ENCODE measurements around the gene ZNF595. TPM values are rescaled to one million over a fixed set of nuclear protein-coding genes. Genes with fewer than 3 reads are reported as not detected.
A peak's percentile ranks its signal among the peaks of the same experiment; 100 is the strongest.
"Not testable (repeated sequence)": the region's sequence is repeated elsewhere in the genome, so short reads cannot be mapped to it uniquely, and the experiment has no call there.

The ZNF595 gene
- total RNA-seq (2014; rRNA removed; shearing (Covaris generic)) (1.8 and 1.9 TPM in 2 replicates), total RNA-seq (2022) (1.6 and 1.8 TPM in 2 replicates), Bru-seq, nascent RNA (percentile 28 among the genes with signal in this experiment), BruChase-seq, experiment 1, labeled RNA remaining after a 6-hour chase (percentile 20 among the genes with signal in this experiment), BruChase-seq, experiment 2, labeled RNA remaining after a 2-hour chase (percentile 30 among the genes with signal in this experiment)
- long read RNA-seq = 0 reads

GRCh38 chr4:52804-53479, at the start of gene ZNF595:
Gene ZNF595 (plus strand): TSS chr4:53321. CDS start chr4:53489, 168 bp downstream.
- H3K4me2 ChIP-seq (ENCODE audit: low read length); H3K36me3 ChIP-seq (ENCODE audit: insufficient read depth, low read length); H3K4me3 ChIP-seq (ENCODE audit: low read depth, low read length, poor library complexity, severe bottlenecking); H3K79me2 ChIP-seq (ENCODE audit: insufficient read depth, low read depth, low read length); H4K20me1 ChIP-seq (ENCODE audit: insufficient read depth, low read length); H3K9me2 ChIP-seq (ENCODE audit: insufficient read depth, low read length); H3K27ac ChIP-seq (ENCODE audit: low read depth, low read length, poor library complexity, severe bottlenecking); DNase-seq (ENCODE audit: low spot score); H3K9me3 ChIP-seq (ENCODE audit: low read length); H2AFZ ChIP-seq (ENCODE audit: low read length); BruUV-seq (replicated peaks); intact Hi-C loops (cut with micrococcal nuclease; ENCODE audit: unreplicated experiment): not testable (repeated sequence)
- H3K4me1 ChIP-seq (ENCODE audit: insufficient read depth, low read length, poor library complexity, severe bottlenecking) = peaks cover 19% of the 10 kb centered on the region
- ChIA-PET CTCF (ENCODE audit: unreplicated experiment) (interaction anchor here (0.9 kb wide), 1 partner anchor 16 kb away, joined by 3 read pairs; no protein-coding TSS in a partner anchor), POLR2A (interaction anchor here (0.8 to 15.6 kb wide), 5 partner anchors 7 to 15 kb away, joined by 3 to 359 read pairs (median 29); no protein-coding TSS in a partner anchor)

GRCh38 chr4:9937-10870, 42.9 kb upstream of the ZNF595 start:
- BruUV-seq (replicated peaks); H3K27ac ChIP-seq (ENCODE audit: low read depth, low read length, poor library complexity, severe bottlenecking); CTCF ChIA-PET (ENCODE audit: unreplicated experiment); H3K9me2 ChIP-seq (ENCODE audit: insufficient read depth, low read length); POLR2A ChIA-PET; H3K4me2 ChIP-seq (ENCODE audit: low read length); H3K79me2 ChIP-seq (ENCODE audit: insufficient read depth, low read depth, low read length); H3K9me3 ChIP-seq (ENCODE audit: low read length); H2AFZ ChIP-seq (ENCODE audit: low read length); H4K20me1 ChIP-seq (ENCODE audit: insufficient read depth, low read length); H3K36me3 ChIP-seq (ENCODE audit: insufficient read depth, low read length); H3K4me1 ChIP-seq (ENCODE audit: insufficient read depth, low read length, poor library complexity, severe bottlenecking); H3K4me3 ChIP-seq (ENCODE audit: low read depth, low read length, poor library complexity, severe bottlenecking); intact Hi-C loops (cut with micrococcal nuclease; ENCODE audit: unreplicated experiment): not testable (repeated sequence)
- DNase-seq (ENCODE audit: low spot score) = peak; percentile 15

- H2AFZ ChIP-seq (ENCODE audit: low read length); H3K9me2 ChIP-seq (ENCODE audit: insufficient read depth, low read length); CTCF ChIA-PET (ENCODE audit: unreplicated experiment); BruUV-seq (replicated peaks); H3K4me2 ChIP-seq (ENCODE audit: low read length); DNase-seq (ENCODE audit: low spot score); intact Hi-C loops (cut with micrococcal nuclease; ENCODE audit: unreplicated experiment); POLR2A ChIA-PET; H3K9me3 ChIP-seq (ENCODE audit: low read length); H3K4me1 ChIP-seq (ENCODE audit: insufficient read depth, low read length, poor library complexity, severe bottlenecking); H3K36me3 ChIP-seq (ENCODE audit: insufficient read depth, low read length); H3K27ac ChIP-seq (ENCODE audit: low read depth, low read length, poor library complexity, severe bottlenecking); H4K20me1 ChIP-seq (ENCODE audit: insufficient read depth, low read length); H3K4me3 ChIP-seq (ENCODE audit: low read depth, low read length, poor library complexity, severe bottlenecking); H3K79me2 ChIP-seq (ENCODE audit: insufficient read depth, low read depth, low read length): not testable (repeated sequence)
These were observed 41.9 kb upstream of the ZNF595 start for GRCh38 chr4:11095-11815.

Measured in OCI-LY7 (cell line).